ENCODE data around the gene PCDHGB4. TPM values are rescaled to one million over a fixed set of nuclear protein-coding genes. Genes with fewer than 3 reads are reported as not detected.

PCDHGB4 gene
- 14.9 and 16.3 TPM in 2 replicates for total RNA-seq

DNA sequence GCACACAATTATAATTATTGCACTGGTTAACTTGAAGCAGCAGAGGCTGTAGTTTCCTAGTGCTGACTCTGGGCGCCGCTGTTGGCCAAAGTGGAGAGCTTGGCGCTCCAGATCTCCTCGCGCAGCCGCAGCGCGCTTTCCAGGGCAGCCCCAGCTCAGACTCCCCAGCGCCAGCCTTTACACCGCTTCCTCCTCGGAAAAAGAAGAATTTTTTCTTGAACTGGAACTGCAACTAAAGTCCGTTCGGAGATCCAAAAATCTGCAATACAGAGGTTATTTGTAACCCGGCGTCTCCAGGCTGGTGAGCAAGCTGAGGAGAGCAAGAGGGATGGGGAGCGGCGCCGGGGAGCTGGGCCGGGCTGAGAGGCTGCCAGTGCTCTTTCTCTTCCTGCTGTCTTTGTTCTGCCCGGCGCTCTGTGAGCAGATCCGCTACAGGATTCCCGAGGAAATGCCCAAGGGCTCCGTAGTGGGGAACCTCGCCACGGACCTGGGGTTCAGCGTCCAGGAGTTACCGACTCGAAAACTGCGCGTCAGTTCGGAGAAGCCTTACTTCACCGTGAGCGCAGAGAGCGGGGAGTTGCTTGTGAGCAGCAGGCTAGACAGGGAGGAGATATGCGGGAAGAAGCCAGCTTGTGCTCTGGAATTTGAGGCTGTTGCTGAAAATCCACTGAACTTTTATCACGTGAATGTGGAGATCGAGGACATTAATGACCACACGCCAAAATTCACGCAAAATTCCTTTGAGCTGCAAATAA lies at the start of gene PCDHGB4:
Gene PCDHGB4 (plus strand): TSS at position 142 of the 755 bp plus-strand sequence. CDS start 187 bp downstream, at position 329.

DNA sequence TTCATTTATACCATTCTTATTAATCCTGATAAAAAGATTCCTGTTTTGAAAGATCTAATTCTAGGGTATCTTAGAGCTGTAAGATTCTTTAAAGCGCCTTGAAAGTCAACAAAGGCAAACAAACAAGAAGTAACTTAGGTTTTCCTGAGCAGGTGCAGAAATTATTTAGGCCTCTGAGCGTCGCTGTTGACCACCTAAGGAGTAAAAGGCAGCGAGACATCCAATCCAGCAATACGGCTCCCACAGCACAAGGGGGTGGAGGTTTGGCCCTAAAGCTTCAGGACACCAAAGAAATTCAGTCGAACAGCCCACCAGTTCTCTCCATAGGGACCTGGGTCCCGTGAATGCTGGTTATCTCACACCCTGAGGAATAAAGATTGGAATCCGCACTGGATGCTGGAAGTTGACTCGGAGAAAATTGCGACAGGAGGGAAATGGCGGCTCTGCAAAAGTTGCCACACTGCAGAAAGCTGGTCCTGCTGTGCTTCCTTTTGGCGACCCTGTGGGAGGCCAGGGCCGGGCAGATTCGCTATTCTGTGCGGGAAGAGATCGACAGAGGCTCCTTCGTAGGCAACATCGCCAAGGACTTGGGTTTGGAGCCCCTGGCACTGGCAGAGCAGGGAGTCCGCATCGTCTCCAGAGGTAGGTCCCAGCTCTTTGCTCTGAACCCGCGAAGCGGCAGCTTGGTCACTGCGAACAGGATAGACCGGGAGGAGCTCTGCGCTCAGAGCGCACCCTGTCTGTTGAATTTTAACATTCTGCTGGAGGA lies 48.8 kb upstream of the PCDHGB4 start, which contains the start of gene PCDHGA2:
Gene PCDHGA2 (plus strand): TSS at position 223 of the 769 bp plus-strand sequence.

DNA sequence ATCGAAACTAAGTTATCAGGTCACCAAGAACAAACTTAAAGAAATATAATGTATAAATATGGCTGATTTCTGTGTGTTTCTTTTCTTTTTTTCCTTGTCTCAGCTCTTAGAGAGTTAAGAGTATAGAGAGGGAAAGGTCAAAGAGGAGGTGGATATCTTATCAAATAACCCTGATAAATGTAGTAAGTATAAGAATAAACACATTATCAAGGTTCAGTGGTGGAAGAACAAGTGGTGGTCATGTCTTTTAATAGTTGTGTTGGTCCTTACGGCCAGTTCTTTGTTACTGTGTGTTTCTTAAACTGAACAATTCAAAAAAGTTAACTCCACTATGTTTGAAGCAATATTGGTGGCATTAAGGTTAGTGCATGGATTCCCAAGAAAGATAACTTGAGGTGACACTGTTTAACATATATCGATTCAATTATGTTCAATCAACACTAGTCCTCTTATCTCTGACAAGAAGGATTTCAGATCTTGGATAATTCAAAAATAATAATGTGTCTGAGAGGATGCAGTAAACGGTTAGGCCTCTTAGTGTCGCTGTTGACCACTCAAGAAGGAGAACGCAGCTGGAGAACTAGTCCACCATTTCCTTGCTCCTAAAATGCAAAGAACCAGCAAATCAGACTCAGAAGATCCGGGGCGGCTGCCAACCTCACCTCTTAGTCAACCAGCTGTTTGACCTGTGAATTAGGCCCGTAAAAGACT lies 44.1 kb upstream of the PCDHGB4 start, which contains the start of gene PCDHGA3:
Gene PCDHGA3 (plus strand): TSS at position 588 of the 711 bp plus-strand sequence. CDS start 205 bp downstream, outside the sequence.

DNA sequence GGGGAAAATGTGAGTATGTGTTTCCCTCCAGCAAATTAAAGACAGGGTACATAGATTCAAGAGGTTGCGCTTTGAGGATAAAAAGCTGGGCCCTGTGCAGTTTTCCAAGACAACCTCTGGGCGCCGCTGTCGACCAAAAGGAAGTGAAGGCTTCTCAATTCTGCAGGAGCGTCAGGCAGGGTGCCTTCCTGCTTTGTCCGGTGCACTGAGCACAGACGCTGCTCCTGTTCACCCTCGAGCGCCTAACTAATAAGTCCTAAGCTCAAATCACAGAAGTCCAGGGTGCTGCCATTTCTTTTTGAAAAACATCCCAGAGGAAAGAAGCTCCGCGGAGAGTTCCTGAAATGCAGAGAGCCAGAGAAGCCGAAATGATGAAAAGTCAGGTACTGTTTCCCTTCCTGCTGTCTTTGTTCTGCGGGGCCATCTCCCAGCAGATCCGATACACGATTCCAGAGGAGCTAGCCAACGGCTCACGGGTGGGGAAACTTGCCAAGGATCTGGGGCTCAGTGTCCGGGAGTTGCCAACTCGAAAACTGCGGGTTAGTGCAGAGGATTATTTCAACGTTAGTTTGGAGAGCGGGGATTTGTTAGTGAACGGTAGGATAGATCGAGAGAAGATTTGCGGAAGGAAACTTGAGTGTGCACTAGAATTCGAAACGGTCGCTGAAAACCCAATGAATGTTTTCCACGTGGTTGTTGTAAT lies 37.4 kb upstream of the PCDHGB4 start, which contains the start of gene PCDHGB1:
Gene PCDHGB1 (plus strand): TSS at position 183 of the 703 bp plus-strand sequence. CDS start 162 bp downstream, at position 345.

DNA sequence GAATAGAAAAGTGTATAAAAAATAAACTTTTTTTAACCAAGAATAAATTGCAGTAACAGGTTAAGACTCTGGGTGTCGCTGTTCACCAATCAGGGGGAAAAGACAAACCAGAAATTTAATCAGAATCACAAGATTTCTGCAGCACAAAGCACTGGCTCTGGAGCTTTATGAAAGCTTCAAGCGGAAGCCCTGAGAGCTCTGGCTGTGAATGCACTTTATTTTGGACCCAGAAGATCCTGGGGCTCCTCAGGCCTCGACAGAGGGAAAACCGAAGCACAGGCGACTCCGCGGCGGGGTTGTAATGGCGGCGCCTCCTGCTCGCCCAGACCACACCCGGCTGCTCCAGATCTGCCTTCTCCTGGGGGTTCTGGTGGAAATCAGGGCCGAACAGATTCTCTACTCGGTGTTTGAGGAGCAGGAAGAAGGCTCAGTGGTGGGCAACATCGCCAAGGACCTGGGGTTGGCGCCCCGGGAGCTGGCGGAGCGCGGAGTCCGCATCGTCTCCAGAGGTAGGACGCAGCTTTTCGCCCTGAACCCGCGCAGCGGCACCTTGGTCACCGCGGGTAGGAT lies 32.5 kb upstream of the PCDHGB4 start, which contains the start of gene PCDHGA4:
Gene PCDHGA4 (plus strand): TSS at position 122 of the 570 bp plus-strand sequence. CDS start 87 bp downstream, at position 209.

DNA sequence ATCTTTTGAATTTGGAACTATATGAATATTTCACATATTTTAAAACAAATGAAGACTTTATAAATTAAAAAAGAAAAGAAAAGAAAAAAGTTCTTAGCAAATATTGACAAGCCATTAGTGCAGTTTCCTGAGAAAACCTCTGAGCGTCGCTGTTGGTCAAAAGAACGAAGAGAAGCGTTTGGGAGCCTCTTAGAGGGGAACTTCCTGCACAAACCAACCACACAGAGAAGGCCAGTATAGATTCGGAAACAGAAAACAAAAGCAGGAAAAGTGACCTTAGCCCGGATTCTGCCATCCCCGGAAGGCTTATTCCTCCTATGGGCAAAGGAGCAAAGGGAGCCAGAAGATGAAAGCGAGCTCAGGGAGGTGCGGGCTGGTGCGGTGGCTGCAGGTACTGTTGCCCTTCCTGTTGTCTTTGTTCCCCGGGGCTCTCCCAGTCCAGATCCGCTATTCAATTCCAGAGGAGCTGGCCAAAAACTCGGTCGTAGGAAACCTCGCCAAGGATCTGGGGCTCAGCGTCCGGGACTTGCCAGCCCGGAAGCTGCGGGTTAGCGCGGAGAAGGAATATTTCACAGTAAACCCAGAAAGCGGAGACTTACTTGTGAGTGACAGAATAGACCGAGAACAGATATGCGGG lies 27.6 kb upstream of the PCDHGB4 start, which contains the start of gene PCDHGB2:
Gene PCDHGB2 (plus strand): TSS at position 205 of the 637 bp plus-strand sequence. CDS start 142 bp downstream, at position 347.

DNA sequence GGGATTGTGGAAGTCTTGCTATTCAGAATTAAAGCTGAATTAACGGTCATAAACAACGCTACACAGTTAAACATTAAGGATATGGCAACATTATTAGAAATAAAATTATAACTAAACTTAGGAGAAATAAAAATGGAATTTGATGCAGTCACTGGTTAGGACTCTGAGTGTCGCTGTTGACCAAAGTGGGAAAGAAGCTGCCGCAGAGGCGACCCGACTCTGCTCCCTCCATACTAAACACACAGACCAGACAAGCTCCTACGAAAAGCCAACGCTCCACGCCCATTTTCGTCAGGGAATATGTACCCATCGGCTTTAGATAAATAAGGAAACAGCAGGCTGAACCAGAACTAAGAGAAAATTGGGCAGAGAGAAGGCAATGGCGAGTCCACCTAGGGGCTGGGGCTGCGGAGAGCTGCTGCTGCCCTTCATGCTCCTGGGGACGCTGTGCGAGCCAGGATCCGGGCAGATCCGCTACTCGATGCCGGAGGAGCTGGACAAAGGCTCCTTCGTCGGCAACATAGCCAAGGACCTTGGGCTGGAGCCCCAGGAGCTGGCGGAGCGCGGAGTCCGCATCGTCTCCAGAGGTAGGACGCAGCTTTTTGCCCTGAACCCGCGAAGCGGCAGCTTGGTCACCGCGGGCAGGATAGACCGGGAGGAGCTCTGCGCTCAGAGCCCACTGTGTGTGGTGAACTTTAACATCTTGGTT lies 23.4 kb upstream of the PCDHGB4 start, which contains the start of gene PCDHGA5:
Gene PCDHGA5 (plus strand): TSS at position 211 of the 709 bp plus-strand sequence. CDS start 169 bp downstream, at position 380.

DNA sequence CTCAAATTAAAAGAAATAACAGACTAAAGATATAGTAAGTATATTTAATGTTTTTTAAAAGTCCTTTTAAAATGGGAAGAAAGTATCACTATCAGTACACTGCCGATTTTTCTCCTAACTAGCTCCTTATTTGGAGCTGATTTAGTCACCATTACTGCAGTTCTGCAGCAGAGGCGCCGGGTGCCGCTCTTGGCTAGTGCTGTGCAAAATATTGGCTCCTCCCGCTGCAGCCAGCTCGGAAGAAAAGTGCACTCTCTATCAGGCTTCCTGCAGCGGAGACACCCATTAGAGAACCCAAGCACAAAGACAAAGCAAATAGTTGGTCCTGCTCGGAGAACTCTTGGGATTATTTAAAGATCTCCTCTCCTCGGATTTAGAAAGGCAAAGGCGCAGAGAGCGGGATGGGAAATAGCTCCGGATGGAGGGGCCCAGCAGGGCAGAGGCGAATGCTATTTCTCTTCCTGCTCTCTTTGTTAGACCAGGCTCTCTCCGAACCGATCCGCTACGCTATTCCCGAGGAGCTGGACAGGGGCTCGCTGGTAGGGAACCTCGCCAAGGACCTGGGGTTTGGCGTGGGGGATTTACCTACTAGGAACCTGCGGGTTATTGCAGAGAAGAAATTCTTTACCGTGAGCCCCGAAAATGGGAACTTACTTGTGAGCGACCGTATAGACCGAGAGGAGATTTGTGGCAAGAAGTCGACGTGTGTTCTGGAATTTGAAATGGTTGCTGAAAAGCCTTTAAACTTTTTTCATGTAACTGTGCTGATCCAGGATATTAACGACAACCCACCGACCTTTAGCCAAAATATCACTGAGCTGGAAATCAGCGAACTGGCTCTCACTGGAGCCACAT lies 17.3 kb upstream of the PCDHGB4 start, which contains the start of gene PCDHGB3:
Gene PCDHGB3 (plus strand): TSS at position 249 of the 855 bp plus-strand sequence. CDS start 153 bp downstream, at position 402.

DNA sequence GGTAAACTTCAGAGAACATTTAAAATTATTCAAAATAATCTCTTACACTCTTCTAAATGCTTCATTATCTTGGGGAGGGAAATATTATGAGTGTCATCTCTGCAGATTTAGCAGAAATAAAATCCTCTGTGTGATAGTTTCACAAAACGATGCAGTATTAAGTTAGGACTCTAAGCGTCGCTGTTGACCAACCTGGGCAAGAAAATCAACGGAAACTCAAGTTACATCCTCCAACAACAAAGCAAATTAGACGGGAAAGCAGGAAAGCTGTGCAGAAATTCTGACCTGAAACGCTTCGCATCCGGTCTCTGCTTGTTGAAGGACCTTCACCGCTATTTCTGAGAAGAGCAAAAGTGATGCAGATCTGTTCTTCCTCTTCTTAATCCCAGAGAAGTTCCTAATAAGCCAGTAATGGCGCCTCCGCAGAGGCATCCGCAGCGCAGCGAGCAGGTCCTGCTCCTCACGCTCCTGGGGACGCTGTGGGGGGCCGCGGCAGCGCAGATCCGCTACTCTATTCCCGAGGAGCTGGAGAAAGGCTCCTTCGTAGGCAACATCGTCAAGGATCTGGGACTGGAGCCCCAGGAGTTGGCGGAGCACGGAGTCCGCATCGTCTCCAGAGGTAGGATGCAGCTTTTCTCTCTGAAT lies 13.7 kb upstream of the PCDHGB4 start, which contains the start of gene PCDHGA6:
Gene PCDHGA6 (plus strand): TSS at position 219 of the 645 bp plus-strand sequence. CDS start 193 bp downstream, at position 412.

DNA sequence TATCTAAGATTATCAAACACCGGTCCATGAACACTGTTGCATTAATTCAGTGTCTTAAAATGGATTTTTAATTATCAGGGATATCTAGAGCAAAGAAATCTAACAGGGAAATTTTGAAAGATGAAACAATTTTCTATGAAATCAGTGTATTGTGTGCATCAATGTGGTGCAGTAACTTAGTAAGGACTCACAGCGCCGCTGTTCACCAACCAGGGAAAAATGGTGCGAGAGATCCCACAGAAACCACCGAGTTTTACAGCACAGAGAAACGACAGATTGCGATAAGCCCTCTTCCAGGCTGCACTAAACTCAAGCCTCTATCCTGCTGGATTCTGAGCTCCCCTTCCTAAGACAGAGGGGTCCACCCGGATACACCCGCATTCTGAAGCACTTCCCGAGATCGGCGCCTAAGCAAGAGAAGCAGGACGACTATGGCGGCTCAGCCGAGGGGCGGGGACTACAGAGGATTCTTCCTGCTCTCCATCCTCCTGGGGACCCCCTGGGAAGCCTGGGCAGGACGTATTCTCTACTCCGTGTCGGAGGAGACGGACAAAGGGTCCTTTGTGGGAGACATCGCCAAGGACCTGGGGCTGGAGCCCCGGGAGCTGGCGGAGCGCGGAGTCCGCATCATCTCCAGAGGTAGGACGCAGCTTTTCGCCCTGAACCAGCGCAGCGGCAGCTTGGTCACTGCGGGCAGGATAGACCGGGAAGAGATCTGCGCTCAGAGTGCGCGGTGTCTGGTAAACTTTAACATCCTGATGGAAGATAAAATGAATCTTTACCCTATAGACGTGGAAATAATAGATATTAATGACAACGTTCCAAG lies 4.8 kb upstream of the PCDHGB4 start, which contains the start of gene PCDHGA7:
Gene PCDHGA7 (plus strand): TSS at position 274 of the 826 bp plus-strand sequence. CDS start 158 bp downstream, at position 432.

DNA sequence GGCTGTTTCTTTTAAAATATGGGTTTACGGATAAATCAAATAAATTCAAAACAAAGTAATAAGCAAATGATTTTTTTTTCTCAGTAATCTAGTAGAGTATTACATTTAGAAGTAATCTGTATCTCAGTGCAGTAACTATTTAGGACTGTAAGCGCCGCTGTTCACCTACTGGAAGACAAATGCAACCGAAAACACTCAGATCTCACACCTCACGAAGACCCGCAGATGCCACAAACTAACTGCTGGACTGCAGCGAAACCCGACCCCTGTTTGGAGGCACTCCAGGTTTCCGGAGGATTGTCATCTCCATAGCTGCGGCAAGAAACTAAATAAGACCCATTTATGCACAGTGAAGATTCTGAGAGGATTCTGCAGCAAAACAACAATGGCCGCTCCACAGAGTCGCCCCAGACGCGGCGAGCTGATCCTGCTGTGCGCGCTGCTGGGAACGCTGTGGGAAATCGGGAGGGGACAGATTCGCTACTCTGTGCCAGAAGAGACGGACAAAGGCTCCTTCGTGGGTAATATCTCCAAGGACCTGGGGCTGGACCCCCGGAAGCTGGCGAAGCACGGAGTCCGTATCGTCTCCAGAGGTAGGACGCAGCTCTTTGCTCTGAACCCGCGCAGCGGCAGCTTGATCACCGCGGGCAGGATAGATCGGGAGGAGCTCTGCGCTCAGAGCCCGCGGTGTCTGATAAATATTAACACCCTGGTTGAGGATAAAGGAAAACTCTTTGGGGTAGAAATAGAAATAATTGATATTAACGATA lies 5.1 kb downstream of the PCDHGB4 start, which contains the start of gene PCDHGA8:
Gene PCDHGA8 (plus strand): TSS at position 205 of the 770 bp plus-strand sequence. CDS start 181 bp downstream, at position 386.

DNA sequence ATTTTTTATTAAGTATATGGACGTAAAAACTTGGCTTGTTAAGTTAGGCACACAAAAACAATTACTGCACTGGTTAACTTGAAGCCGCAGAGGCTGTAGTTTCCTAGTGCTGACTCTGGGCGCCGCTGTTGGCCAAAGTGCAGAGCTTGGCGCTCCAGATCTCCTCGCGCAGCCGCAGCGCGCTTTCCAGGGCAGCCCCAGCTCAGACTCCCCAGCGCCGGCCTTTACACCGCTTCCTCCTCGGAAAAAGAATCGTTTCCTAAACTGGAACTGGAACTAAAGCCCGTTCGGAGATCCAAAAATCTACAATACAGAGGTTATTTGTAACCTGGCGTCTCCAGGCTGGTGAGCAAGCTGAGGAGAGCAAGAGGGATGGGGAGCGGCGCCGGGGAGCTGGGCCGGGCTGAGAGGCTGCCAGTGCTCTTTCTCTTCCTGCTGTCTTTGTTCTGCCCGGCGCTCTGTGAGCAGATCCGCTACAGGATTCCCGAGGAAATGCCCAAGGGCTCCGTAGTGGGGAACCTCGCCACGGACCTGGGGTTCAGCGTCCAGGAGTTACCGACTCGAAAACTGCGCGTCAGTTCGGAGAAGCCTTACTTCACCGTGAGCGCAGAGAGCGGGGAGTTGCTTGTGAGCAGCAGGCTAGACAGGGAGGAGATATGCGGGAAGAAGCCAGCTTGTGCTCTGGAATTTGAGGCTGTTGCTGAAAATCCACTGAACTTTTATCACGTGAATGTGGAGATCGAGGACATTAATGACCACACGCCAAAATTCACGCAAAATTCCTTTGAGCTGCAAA lies 10.5 kb downstream of the PCDHGB4 start, which contains the start of gene PCDHGB5:
Gene PCDHGB5 (plus strand): TSS at position 192 of the 796 bp plus-strand sequence. CDS start 181 bp downstream, at position 373.

DNA sequence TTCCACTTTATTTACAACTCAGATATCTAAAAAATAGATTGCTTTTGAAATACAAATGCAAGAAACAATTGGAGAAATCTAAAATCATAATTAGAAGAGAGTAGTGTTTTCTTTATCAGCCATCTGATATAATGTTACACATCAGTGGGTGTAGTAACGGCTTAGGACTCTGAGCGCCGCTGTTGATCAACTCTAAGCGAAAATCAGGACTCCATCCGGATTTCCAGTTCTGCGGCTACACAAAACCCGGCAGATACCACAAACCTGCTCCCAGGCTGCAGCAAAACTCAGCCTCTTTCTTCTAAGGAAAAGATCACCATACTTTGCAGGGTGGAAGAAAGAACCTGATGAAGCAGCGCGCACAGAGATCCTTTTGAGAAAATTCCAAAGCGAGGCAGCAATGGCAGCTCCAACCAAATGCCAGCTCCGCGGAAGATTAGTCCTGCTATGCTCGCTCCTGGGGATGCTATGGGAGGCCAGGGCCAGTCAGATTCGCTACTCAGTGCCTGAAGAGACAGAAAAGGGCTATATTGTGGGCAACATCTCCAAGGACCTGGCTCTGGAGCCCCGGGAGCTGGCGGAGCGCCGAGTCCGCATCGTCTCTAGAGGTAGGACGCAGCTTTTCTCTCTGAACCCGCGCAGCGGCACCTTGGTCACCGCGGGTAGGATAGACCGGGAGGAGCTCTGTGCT lies 15.2 kb downstream of the PCDHGB4 start, which contains the start of gene PCDHGA9:
Gene PCDHGA9 (plus strand): TSS at position 226 of the 691 bp plus-strand sequence. CDS start 175 bp downstream, at position 401.

DNA sequence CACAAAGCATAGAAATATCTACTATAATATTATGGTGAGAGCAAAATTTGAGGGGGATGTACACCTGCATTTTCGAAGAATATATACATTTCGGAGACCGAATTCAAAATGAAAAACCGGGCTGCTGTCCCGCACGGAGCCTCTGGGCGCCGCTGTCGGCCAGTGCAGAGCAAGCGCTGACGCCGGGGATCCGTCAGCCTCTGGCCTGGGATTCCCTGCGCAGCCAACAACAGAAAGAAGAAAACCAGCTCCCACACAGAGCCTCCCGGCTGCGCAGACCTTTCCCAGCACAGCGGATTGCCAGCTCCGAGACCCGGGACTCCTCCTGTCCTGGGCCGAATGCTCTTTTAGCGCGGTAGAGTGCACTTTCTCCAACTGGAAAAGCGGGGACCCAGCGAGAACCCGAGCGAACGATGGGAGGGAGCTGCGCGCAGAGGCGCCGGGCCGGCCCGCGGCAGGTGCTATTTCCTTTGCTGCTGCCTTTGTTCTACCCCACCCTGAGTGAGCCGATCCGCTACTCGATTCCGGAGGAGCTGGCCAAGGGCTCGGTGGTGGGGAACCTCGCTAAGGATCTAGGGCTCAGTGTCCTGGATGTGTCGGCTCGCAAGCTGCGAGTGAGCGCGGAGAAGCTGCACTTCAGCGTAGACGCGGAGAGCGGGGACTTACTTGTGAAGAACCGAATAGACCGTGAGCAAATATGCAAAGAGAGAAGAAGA lies 20.4 kb downstream of the PCDHGB4 start, which contains the start of gene PCDHGB6:
Gene PCDHGB6 (plus strand): TSS at position 232 of the 716 bp plus-strand sequence. CDS start 182 bp downstream, at position 414.

All from endothelial cell of coronary artery (primary cell).